GM20431 (cell line): Measurements from ENCODE around the gene DCAF4L1.

ENCODE experiments used
- in situ Hi-C: fragments of 300-500 bp; cut with MseI, MboI; formaldehyde crosslinking; loops from one replicate; pipeline ENCODE4 v1.15.0; 2020; ENCODE audit warnings: low sequenced_read_pairs; ENCODE audit not compliant: unreplicated experiment

The DCAF4L1 gene

GRCh38 chr4:41981456-41981855 is at the start of gene DCAF4L1:
Gene DCAF4L1 (plus strand): TSS chr4:41981756. CDS start chr4:41981793, 37 bp downstream.
- in situ Hi-C loops: no loop called here

- in situ Hi-C loops: no loop called here
Measured at GRCh38 chr4:41932988-41933387, 48.6 kb upstream of the DCAF4L1 start.

GRCh38 chr4:41933997-41934503 is 47.5 kb upstream of the DCAF4L1 start:
- in situ Hi-C loops: no loop called here

- in situ Hi-C loops: no loop called here
Measured at GRCh38 chr4:41934514-41934900, 47.0 kb upstream of the DCAF4L1 start.

GRCh38 chr4:41934901-41935651 is 46.5 kb upstream of the DCAF4L1 start, which contains the start of gene TMEM33:
Gene TMEM33 (plus strand): TSS chr4:41935429. CDS start chr4:41935485, 56 bp downstream.
- in situ Hi-C loops: no loop called here

GRCh38 chr4:41935652-41936021 is 45.9 kb upstream of the DCAF4L1 start:
- in situ Hi-C loops: no loop called here

- in situ Hi-C loops: no loop called here
Measured at GRCh38 chr4:41939016-41939626, 42.4 kb upstream of the DCAF4L1 start.

GRCh38 chr4:41940834-41941233 is 40.7 kb upstream of the DCAF4L1 start:
- in situ Hi-C loops: no loop called here

GRCh38 chr4:41943506-41943905 is 38.0 kb upstream of the DCAF4L1 start:
- in situ Hi-C loops: no loop called here

GRCh38 chr4:41944089-41944488 is 37.5 kb upstream of the DCAF4L1 start:
- in situ Hi-C loops: no loop called here

- in situ Hi-C loops: no loop called here
Measured at GRCh38 chr4:41949531-41949930, 32.0 kb upstream of the DCAF4L1 start.

GRCh38 chr4:41957634-41958033 is 23.9 kb upstream of the DCAF4L1 start:
- in situ Hi-C loops: loop anchor here (25.0 kb wide), 1 partner anchor 330 kb away; no protein-coding TSS in a partner anchor

GRCh38 chr4:41963105-41963504 is 18.5 kb upstream of the DCAF4L1 start:
- in situ Hi-C loops: loop anchor here (25.0 kb wide), 1 partner anchor 324 kb away; no protein-coding TSS in a partner anchor

GRCh38 chr4:41964401-41964800 is 17.2 kb upstream of the DCAF4L1 start:
- in situ Hi-C loops: loop anchor here (25.0 kb wide), 1 partner anchor 323 kb away; no protein-coding TSS in a partner anchor

- in situ Hi-C loops: loop anchor here (25.0 kb wide), 1 partner anchor 320 kb away; no protein-coding TSS in a partner anchor
Measured at GRCh38 chr4:41967392-41967791, 14.2 kb upstream of the DCAF4L1 start.

GRCh38 chr4:41969671-41970070 is 11.9 kb upstream of the DCAF4L1 start:
- in situ Hi-C loops: loop anchor here (25.0 kb wide), 1 partner anchor 318 kb away; no protein-coding TSS in a partner anchor

- in situ Hi-C loops: no loop called here
Measured at GRCh38 chr4:41975341-41975740, 6.2 kb upstream of the DCAF4L1 start.

GRCh38 chr4:41976775-41977516 is 4.6 kb upstream of the DCAF4L1 start:
- in situ Hi-C loops: no loop called here

GRCh38 chr4:41977709-41978108 is 3.8 kb upstream of the DCAF4L1 start:
- in situ Hi-C loops: no loop called here

- in situ Hi-C loops: no loop called here
Measured at GRCh38 chr4:41982716-41983115, 1.2 kb downstream of the DCAF4L1 start.
